SIG-M5 treated with dmso at 0.1 percent for 504 hours (cell line): Measurements from ENCODE around the gene URB2.
"Not testable (repeated sequence)": the region's sequence is repeated elsewhere in the genome, so short reads cannot be mapped to it uniquely, and the experiment has no call there.

Experiments used
- DNase-seq: peaks from one replicate; lab custom pipeline; 2025; ENCODE audit not compliant: unreplicated experiment; lab: John Stamatoyannopoulos, UW

URB2 gene

DNA sequence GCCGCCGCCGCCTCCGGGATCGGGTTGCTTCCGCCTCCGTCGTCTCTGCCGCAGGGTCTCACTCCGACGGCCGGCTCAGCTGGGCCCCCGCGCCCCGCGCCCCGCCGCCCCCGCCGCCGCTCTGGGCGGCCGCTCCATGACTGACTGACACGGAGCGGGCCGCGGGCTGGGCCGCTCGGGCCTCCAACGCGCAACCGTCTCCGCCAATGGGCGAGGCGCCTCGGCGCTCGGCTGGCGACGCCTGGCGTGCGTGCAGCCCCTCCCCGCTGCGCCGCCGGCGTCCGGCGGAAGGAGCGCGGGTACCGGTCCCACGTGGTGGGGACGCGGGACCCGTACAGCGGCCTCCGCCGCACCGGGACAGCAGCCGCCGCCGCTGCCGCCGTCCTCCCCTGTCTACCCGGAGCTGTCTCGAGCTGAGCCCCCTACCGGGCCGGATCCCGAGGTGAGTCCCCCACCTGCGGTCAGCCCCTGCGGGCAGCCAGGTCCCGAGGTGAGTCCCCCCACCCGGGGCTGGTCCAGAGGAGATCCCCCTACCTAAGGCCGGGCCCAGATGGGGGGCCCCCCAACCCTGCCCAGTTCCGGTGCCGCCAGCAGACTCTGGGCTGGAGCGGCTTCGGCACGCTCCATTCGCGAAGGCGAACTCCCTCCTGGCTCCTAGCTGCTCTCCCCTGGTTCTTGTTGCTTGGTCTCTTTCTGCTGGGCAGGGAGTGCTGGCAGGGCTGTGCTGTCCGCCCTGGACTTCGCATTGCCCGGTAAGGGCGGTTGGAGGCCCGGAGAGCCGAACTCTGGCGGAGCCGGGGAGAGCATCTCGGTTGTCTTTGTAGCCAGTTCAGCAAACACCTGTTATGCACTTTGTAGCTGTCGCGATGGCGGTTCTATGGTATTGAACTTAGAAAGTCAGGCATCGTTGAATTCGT is at the start of gene URB2, which contains the start of gene TAF5L:
Gene URB2 (plus strand): TSS at position 333 of the 917 bp plus-strand sequence. CDS start 1,387 bp downstream, outside the sequence.
Gene TAF5L (minus strand): TSS at position 208 of the 917 bp plus-strand sequence. CDS start 11,640 bp downstream, outside the sequence.
- DNase-seq, result peak; percentile 90

DNA sequence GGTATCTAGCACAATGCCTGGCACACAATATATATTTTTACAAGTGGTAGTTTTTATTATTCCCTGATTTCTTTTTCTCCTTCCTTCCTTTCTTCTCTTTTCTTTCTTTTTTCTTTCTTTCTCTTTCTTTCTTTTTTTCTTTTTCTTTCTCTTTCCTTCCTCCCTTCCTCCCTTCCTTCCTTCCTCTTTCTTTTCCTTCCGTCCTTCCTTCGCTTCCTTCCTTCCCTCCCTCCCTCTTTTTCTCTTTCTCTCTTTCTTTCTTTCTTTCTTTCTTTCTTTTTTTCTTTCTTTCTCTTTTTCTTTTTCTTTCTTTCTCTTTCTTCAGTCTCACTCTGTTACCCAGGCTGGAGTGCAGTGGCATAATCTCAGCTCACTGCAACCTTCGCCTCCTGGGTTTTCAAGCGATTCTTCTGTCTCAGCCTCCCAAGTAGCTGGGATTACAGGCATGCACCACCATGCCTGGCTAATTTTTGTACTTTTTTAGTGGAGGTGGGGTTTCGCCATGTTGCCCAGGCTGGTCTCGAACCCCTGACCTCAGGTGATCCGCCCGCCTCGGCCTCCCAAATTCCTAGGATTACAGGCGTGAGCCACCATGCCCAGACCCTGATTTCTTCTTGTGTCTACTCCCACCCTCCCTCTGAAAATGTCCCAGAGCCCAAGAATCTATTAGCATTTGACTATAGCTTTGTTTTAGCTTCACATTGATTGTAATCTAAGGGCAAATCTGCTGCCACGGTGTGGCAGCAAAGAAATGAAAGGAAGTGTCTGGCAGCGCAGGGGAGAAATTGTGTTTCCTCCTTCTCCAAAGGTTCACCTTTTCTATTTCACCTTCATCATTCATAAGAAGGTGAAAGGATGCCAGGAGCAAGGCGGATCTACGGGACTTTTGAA is 47.6 kb upstream of the URB2 start:
- DNase-seq, result no peak

DNA sequence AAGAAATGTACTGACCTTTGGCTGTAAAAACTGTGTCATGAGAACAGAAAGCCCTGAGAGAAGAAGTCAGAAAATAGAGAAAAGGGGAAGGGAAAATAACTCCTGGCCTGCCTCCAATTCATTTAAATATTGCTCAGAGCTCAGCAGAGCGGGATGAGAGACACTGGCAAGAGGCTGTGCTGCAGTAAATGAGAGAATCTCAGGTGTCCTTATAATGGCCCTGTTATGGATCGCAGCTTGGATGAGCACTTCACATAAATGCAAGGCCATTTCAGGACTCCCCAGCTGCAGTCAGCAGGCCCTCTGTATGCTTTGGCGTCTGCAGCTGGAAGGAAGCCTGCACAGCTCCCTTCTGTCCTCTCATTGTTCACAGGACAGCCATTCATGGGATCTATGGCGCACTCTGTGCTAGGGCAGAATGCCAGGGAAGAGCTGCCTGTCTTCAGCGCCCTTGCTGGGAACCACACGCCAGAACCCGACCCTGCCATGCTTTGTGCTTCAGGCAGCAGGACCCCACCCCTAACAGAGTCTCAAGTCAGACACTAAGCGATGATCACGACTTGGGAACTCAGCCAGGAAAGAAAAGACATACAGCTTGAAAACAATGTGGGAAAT is 46.9 kb upstream of the URB2 start:
- peak; percentile 85 for DNase-seq

DNA sequence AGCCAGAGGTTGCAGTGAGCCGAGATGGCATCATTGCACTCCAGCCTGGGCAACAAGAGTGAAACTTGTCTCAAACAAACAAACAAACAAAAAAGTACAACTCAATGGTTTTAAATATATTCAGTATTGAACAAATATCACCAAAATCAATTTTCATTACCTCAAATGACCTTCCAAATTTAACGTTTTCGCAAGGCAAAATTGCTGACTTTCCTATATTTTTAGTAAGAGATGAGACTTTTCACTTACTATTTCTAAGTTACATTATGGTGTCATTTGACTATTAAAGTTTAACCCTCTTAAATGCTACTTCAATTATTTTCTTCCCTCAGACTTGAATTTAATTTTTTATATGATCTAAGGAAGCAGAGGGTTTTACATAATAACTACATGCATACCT is 44.6 kb upstream of the URB2 start:
- no peak for DNase-seq

DNA sequence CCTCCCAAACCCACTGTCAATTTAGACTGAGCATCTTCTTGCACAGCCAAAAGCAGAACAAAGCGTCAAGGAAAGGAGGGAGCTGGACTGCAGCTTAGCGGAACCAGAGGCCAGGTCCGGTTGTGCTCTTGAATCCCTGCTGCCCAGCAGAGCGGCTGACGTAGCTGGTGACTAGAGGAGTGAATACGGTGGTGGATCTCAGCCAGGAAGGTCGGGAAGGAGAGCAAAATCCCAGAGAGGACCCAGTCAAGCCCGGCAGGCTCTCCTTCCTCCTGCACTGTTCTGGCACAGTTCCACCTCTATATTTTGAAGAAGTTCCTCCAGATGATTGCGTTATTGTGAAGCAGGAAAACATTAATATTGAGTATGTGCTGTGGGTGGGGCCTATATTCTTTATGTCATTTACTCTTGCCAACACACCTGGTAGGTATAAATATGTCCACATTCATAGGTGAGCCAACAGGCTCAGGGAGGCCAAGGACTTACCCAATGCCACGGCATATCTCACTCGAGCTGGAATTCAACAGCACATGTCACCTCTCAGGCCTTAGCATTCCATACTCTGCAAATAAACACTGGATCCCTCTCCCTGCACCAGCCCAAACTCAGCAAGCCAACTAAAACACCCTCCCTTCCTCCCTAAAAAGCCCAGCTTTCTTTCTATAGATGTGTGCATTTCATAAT is 43.9 kb upstream of the URB2 start:
- DNase-seq, result peak; percentile 53

DNA sequence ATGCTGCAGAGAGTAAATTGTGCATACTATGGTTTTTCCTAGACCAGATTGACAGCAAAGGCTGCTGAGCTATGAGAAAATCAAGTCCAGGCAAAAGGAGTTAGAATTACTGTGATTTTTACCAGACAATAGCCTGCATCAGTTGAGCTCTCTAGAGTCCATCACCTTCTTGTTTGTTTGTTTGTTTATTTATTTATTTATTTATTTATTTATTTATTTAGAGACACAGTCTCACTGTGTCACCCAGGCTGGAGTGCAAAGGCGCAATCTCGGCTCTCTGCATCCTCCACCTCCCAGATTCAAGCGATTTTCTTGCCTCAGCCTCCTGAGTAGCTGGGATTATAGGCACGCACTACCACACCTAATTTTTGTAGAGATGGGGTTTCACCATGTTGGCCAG is 43.3 kb upstream of the URB2 start:
- DNase-seq, result no peak

DNA sequence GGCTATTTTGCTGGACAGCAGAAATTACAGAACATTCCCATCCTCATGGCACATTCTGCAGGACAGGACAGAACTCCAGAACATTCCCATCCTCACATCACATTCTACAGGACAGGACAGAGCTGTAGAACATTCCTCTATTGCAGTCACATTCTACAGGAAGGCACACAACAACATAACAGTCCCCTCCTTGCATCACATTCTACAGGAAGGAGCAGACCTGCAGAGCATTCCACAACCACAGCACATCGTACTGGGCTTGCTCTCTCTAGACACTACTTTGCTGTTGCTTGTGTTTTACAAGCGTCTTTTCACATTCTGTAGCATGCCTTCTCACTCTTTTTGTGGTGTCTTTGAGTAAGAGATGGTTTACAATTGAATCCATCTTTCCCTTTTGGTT is 40.7 kb upstream of the URB2 start:
- no peak for DNase-seq

DNA sequence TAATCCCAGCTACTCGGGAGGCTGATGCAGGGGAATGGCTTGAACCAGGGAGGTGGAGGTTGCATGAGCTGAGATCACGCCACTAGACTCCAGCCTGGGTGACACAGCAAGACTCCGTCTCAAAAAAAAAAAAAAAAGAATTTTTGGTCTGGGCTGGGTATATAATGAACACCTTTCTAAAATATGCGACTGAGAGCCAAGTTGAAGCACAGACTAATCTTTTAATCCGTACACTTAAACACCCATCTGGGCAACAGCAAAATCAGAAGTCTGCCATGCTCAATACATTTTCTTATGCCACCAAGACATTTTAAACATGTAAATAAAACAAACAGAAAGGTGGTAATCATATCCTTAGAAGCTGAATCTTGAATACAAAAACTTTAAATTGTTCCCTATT is 35.9 kb upstream of the URB2 start:
- no peak for DNase-seq

DNA sequence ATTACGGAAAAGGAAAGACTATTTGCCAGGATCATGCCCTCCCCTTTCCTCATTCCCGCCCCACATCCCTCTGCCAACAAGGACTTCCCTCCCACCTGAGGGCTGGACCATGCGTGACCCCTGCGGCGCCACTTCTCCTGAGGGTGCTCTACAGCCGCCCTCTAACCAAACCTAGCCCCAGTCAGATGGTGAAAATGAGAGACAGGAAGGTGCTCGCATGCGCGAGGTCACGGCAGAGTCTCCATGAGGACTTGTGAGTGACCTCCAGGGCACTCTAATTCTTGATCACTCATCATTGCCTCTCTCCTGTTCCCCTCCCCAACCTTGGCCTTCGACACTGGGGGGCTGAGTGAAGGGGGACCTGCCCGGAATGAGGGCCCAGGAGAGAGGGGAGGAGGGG is 32.2 kb upstream of the URB2 start:
- no peak for DNase-seq

DNA sequence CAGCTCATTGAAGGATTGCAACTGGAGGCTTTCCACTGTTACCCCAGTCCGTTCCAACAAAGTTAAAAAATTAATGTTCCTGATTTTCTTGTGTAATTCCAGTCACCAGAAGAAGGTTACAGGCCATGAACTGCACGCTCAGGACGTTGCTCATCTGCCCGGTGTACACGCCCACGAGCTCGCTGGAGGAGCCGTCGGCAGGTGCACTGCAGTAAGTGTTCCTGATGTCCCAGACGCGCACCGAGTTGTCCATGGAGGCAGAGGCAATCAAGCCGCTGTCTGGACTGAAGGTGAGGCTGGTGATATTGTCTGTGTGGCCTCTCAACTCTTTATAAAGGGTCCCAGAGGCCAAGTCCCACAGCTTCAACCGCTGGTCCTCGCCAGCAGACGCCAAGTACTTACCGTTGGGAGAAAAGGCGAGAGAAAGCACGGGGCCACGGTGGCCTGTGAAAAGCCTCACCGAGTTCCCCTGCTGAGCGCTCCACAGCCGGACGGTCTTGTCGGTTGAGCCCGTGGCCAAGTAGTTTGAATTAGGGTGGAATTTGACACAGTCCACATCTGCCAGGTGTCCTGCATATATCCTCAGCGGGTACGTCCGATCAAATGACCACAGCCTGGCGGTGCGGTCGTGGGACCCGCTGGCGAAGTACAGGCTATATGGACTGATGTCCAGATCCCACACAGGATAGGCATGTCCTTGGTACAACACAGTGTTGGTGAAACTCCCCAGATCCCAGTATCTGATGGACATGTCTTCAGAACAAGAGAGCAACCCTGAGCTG is 31.6 kb upstream of the URB2 start:
- DNase-seq, result no peak

DNA sequence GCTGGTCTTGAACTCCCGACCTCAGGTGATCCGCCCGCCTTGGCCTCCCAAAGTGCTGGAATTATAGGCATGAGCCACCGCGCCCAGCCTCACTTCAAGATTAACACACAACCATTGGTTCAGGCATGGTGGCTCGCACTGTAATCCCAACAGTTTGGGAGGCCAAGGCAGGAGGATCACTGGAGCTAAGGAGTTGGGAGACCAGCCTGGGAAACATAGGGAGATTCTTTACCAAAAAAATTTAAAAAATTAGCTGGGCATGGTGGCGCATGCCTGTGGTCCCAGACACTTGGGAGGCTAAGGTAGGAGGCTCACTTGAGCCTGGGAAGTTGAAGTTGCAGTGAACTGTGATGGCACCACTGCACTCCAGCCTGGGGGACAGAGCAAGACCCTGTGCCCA is 30.2 kb upstream of the URB2 start:
- not testable (repeated sequence) for DNase-seq

DNA sequence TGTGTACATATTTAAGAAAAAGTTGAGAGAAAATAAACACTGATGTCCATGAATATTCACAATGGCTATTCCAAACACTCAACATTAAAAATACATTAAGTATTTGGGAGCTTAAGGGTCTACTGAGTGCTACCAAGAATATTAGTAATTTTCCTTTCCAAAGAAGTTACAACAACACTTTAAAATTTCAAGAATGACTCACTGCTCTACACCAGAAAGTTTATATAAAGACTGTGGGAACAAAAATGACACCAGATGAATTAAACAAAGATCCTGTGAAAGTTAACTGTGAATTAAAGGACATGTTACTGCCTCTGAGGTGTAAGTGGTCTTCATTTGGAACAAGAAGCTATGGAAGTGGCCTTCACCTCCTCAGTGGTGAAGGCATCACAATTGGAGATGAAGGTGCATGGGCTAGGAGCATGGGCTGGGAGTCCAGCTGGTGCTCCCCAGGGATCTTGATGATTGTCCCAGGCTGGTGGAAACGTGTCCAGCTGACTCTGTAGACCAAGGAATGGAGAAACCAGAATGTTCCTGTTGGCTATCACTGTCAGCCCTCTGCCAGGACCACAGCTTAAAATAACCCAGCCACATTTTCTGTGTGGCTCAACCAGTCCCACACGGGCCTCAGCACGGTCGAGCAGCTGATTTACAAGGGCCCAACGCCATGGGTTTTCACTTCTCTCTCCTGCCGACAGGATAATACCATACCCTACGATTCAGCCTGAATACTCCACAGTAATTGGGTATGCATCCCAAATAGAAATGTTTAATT is 28.9 kb upstream of the URB2 start:
- DNase-seq, result peak; percentile 40

DNA sequence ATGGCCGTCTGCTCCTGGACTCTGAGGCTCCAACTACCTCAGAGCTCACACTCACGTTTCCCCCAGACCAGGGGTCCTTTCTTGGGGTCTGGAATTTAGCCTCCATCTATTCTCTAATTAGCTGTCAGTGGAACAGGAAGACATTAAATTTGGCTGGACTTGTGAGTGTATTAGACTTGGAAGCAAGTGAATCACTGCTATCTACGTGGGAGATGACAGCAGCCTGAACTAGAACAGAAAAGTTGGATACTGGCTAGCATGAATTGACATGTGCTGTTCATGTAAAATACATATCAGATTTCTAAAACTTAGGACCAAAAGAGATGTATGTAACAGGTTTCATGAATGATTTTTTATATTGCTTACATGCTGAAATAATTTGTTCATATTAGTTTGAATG is 28.2 kb upstream of the URB2 start:
- no peak for DNase-seq

DNA sequence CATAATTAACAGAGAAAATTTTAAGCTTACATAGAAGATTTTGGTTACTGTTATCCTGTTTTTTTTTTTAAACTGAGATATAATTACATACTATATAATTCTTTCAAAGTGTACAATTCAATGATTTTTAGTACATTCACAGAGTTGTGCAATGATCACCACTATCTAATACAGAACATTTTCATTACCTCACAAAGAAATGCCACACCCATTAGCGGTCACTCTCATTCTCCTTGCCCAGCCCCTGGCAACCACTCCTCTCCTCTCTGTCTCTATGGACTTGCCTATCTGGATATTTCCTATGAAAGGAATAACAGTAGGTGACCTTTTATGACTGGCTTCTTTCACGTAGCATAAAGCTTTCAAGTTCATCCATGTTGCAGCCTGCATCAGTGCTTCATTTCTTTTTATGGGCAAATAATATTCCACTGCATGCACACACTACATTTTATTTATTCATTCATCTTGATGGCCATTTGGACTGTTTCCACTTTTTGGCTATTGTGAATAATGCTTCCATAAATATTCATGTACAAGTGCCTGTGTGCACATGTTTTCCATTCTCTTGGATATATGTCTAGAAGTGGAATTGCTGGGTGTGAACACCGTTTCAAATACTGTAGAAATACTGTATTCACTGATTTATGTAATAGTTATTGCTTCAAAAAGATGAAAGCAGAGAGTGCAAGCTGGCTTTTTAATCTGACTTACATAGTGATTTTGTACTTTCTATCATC is 26.7 kb upstream of the URB2 start:
- no peak for DNase-seq

DNA sequence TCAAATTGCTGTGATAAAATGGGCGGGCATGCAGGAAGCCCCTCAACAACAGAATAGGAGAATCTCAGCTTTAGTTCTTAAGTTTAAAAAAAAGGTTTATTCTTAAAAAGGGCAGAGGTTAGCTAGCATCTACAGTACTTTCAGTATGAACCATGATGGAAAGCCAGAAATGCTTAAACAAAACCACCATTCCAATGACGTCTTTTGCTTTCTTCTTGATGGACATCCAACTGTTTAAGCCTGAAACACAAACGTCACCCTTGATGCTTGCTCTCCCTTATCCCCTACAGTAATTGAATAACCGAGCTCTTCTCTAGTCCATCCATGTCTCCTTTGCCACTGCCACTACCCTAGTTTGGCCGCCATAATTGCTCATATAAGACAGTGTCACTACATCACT is 25.8 kb upstream of the URB2 start:
- no peak for DNase-seq

DNA sequence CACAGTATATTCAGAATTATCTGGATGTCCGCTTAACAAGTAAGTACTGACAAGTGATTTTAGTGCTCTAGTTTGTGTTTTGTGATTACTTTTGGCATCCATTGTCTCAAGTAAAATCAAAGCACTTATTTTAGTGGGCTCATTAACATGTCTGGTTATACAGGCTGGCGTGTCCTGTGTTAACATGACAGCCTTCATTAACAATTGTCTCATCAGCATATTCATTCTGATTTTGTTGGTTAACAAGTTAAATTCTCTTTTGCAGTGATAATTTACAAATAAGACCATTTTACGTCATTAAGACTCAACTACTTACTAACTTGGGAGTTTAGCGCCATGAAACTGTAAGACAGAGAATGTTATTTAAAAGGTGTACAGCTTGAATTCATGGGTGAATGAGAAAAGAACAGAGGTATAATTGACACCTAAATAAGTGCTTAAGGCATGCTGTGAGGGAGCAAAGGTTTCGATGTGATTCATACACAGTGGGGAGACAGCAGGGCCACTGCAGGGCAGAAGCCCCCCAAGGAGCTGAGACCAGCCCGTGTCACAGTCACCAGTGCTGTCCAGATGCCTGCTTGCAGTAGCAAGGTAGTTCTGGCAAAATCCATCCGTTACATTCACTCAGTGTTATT is 22.6 kb upstream of the URB2 start:
- DNase-seq, result no peak

DNA sequence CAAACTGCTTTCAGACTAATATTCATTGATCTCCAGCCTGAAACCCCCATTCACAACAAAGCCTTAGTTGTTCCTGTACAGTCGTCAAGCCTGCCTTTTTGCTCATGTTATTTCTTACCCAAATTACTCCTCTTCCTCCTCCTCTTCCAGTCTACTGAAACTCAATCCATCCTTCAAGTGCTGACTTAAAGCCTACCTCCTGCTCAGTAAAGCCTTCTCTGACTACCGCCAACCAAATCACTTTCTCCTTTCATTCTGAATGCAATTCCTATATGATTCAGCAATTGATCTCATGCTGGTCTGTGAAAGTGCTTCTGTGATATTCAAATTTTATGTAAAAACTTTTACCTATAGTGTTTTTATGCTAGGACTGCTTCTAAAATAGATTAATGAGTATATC is 18.7 kb upstream of the URB2 start:
- DNase-seq, result no peak

DNA sequence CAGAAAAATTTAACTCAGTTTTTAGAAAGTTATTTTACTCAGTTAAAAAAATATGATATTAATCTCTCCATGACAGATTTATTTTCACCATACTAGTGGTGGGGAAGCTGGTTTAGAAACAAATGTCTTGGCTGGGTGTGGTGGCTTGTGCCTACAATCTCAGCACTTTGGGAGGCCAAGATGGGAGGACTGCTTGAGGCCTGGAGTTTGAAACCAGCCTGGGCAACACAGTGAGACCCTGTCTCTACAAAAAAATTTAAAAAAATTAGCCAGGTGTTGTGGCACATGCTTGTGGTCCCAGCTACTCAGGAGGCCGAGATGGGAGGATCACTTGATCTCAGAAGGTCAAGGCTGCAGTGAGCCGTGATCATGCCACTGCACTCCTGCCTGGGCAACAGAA is 17.5 kb upstream of the URB2 start:
- DNase-seq, result no peak
